Thyroid gland (tissue), 4 donors: ENCODE results near the gene FIGNL1. TPM values are rescaled to one million over a fixed set of nuclear protein-coding genes. Genes with fewer than 3 reads are reported as not detected.

Source experiments
- DNase-seq, 2 donors: peaks; one replicate each; pipeline ENCODE4 v3.0.0-alpha.2; 2019
- H3K27ac ChIP-seq, 3 donors: fragments of 200-600 bp; sonication (generic); 1 replicate in 2 of 3; 2 replicates in 1 of 3; pipeline ENCODE4 v1.5.1; 2016 to 2019; ENCODE audit warnings: mild to moderate bottlenecking in 1 of 3, moderate library complexity in 1 of 3
- H3K27me3 ChIP-seq: fragments of 200-600 bp; sonication (generic); one replicate; pipeline ENCODE4 v1.5.1; 2019
- H3K36me3 ChIP-seq, 2 donors: fragments of 200-600 bp; sonication (generic); one replicate each; pipeline ENCODE4 v1.5.1; 2016 to 2019
- H3K4me1 ChIP-seq, 2 donors: fragments of 200-600 bp; sonication (generic); one replicate each; pipeline ENCODE4 v1.5.1; 2017 to 2019
- H3K4me3 ChIP-seq, 3 donors: fragments of 200-600 bp; sonication (generic); replicated peaks in 1 of 3; 1 replicate in 2 of 3; 2 replicates in 1 of 3; pipeline ENCODE4 v1.5.1; 2016; ENCODE audit warnings: mild to moderate bottlenecking in 1 of 3
- H3K9me3 ChIP-seq: fragments of 200-600 bp; sonication (generic); one replicate; pipeline ENCODE4 v1.5.1; 2017
- CTCF ChIP-seq, 6 experiments: fragments of 200-600 bp in 3 of 6; fragments of 450-650 bp in 3 of 6; sonication (generic) in 3 of 6; IDR thresholded peaks; one replicate each; pipeline ENCODE4 v1.5.1; 2016 to 2019; ENCODE audit warnings: antibody characterized with exemption in 6 of 6, mild to moderate bottlenecking in 2 of 6, inconsistent platforms in 1 of 6, moderate library complexity in 1 of 6
- POLR2A ChIP-seq, 2 donors: fragments of 450-650 bp; IDR thresholded peaks; one replicate each; pipeline ENCODE4 v1.6.1; 2017; ENCODE audit warnings: antibody characterized with exemption in 2 of 2, mild to moderate bottlenecking in 2 of 2, moderate library complexity in 1 of 2
- WGBS, 2 donors: methylation state at CpG; one replicate each; pipeline ENCODE4 v1.1.5; 2017; 5-methylcytosine and 5-hydroxymethylcytosine counted together
- intact Hi-C: fragments of 100-400 bp; cut with DNase I; formaldehyde crosslinking; loops from one replicate; pipeline ENCODE4 v1.15.1; 2023
- total RNA-seq, 4 donors: library from RNA; depleted of rRNA; stranded (reverse); fragments of >200 nt; gene quantifications; one replicate each; pipeline ENCODE4 v1.2.3, GENCODE V29; 2016

The FIGNL1 gene
- total RNA-seq, 4 donors from 2014 or later = 5.1 to 15.9 (median 9.5) TPM

- intact Hi-C loops = no loop called here
- no peaks in the 10 kb centered on the region for H3K27me3 ChIP-seq
- WGBS, 2 donors = 67 to 69% methylated on average over 3 of the region's 3 CpGs
- TF ChIP-seq CTCF (IDR thresholded peaks at IDR 0.05) (no peak), POLR2A (IDR thresholded peaks at IDR 0.05) (no peak)
- H3K4me3 ChIP-seq = no peak overlapping the region
- H3K9me3 ChIP-seq = no peaks in the 10 kb centered on the region
- no peaks in the 10 kb centered on the region for H3K4me1 ChIP-seq
- DNase-seq = no peak
- H3K36me3 ChIP-seq = no peaks in the 10 kb centered on the region
- no peak overlapping the region for H3K27ac ChIP-seq
Measured at GRCh38 chr7:50495746-50496145, 45.6 kb upstream of the FIGNL1 start.

GRCh38 chr7:50492770-50493519 lies 42.8 kb upstream of the FIGNL1 start:
- TF ChIP-seq CTCF (IDR thresholded peaks at IDR 0.05) (no peak), POLR2A (IDR thresholded peaks at IDR 0.05) (no peak)
- intact Hi-C loops = no loop called here
- Histone ChIP-seq H3K4me1 (no peaks in the 10 kb centered on the region), H3K36me3 (no peaks in the 10 kb centered on the region), H3K27me3 (no peaks in the 10 kb centered on the region), H3K27ac (no peak overlapping the region), H3K4me3 (no peak overlapping the region), H3K9me3 (no peaks in the 10 kb centered on the region)
- no peak for DNase-seq
- WGBS, 2 donors = 92 to 94% methylated on average over 30 of the region's 30 CpGs

GRCh38 chr7:50491943-50492342 lies 41.8 kb upstream of the FIGNL1 start:
- WGBS, 2 donors = 82 to 89% methylated on average over 1 of the region's 1 CpG
- Histone ChIP-seq H3K27me3 (no peaks in the 10 kb centered on the region), H3K9me3 (no peaks in the 10 kb centered on the region), H3K27ac (no peak overlapping the region), H3K36me3 (no peaks in the 10 kb centered on the region), H3K4me3 (no peak overlapping the region), H3K4me1 (no peaks in the 10 kb centered on the region)
- TF ChIP-seq CTCF (IDR thresholded peaks at IDR 0.05) (no peak), POLR2A (IDR thresholded peaks at IDR 0.05) (no peak)
- intact Hi-C loops = no loop called here
- DNase-seq = no peak

- Histone ChIP-seq H3K4me3 (no peak overlapping the region), H3K27me3 (no peaks in the 10 kb centered on the region), H3K4me1 (no peaks in the 10 kb centered on the region), H3K36me3 (no peaks in the 10 kb centered on the region), H3K9me3 (no peaks in the 10 kb centered on the region), H3K27ac (no peak overlapping the region)
- intact Hi-C loops = no loop called here
- DNase-seq = no peak
- 59 to 68% methylated on average over 5 of the region's 5 CpGs for WGBS, 2 donors
- TF ChIP-seq POLR2A (IDR thresholded peaks at IDR 0.05) = no peak
- TF ChIP-seq CTCF (IDR thresholded peaks at IDR 0.05) = no peak
Measured at GRCh38 chr7:50491209-50491608, 41.1 kb upstream of the FIGNL1 start.

- no peak for DNase-seq
- H3K36me3 ChIP-seq = no peaks in the 10 kb centered on the region
- H3K4me1 ChIP-seq = no peaks in the 10 kb centered on the region
- H3K27ac ChIP-seq = no peak overlapping the region
- no peak for TF ChIP-seq POLR2A (IDR thresholded peaks at IDR 0.05)
- no peaks in the 10 kb centered on the region for H3K9me3 ChIP-seq
- intact Hi-C loops = no loop called here
- H3K27me3 ChIP-seq = no peaks in the 10 kb centered on the region
- no peak overlapping the region for H3K4me3 ChIP-seq
Measured at GRCh38 chr7:50488379-50488778, 38.2 kb upstream of the FIGNL1 start.
